Measurements from ENCODE around the gene BLVRA. TPM values are rescaled to one million over a fixed set of nuclear protein-coding genes. Genes with fewer than 3 reads are reported as not detected.
"Not testable (repeated sequence)": the region's sequence is repeated elsewhere in the genome, so short reads cannot be mapped to it uniquely, and the experiment has no call there.

BLVRA gene
- total RNA-seq, 1 experiment from 2014 or later, result 29.7 TPM

DNA sequence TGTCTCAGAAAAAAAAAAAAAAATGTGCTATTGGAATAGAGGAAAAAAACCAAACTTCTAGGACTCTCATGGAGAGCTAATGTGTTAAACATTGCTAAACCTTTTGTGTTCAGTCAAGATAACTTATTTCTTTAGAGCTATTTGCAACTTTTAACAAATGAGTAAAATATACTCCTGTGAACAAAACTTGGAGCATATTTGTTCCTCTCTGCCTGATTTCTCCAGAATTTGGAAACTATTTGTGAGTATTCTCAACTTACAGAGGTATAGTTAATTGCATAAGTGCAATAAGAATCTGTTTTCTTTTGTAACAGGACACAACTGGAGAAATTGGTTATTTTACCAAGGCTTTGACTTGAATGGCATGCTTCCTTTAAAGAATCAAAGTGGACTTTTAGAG, 72.4 kb downstream of the BLVRA start:
- H3K4me2 ChIP-seq (ENCODE audit: low read length); H2AFZ ChIP-seq (ENCODE audit: low read depth, low read length, poor library complexity, severe bottlenecking); POLR2A ChIA-PET; H3K79me2 ChIP-seq (ENCODE audit: insufficient read depth, low read length); H3K9me3 ChIP-seq (ENCODE audit: control insufficient read depth in 1 of 2, insufficient read depth in 1 of 2, low read depth in 1 of 2, low read length in 2 of 2); CTCF ChIA-PET; ATAC-seq; DNase-seq (ENCODE audit: low read depth, low spot score); H3K36me3 ChIP-seq (ENCODE audit: control insufficient read depth in 1 of 2, insufficient read depth in 2 of 2, low read length in 2 of 2); H4K20me1 ChIP-seq (ENCODE audit: insufficient read depth); H3K4me3 ChIP-seq (replicated peaks in 1 of 2; ENCODE audit: low read depth in 1 of 2, low read length in 2 of 2); BruUV-seq (replicated peaks); RAD21 ChIA-PET (ENCODE audit: low non-redundant PET in 1 of 2, low total read pairs in 2 of 2, uncharacterized antibody in 2 of 2, unreplicated experiment in 2 of 2); H3K27ac ChIP-seq (ENCODE audit: low read depth, low read length); H3K27me3 ChIP-seq (ENCODE audit: insufficient read depth, low read length); H3K9me2 ChIP-seq (ENCODE audit: insufficient read depth); H3K9ac ChIP-seq (ENCODE audit: low read length): not testable (repeated sequence)
- peaks cover 0 to 10% of the 10 kb centered on the region in 2 experiments; a peak in 2 of 4 replicates for H3K4me1 ChIP-seq (ENCODE audit: control insufficient read depth in 1 of 2, insufficient read depth in 2 of 2, low read length in 2 of 2)
- intact Hi-C loops (cut with micrococcal nuclease), result loop anchor here (10.0 kb wide), 1 partner anchor 566 kb away; no protein-coding TSS in a partner anchor

DNA sequence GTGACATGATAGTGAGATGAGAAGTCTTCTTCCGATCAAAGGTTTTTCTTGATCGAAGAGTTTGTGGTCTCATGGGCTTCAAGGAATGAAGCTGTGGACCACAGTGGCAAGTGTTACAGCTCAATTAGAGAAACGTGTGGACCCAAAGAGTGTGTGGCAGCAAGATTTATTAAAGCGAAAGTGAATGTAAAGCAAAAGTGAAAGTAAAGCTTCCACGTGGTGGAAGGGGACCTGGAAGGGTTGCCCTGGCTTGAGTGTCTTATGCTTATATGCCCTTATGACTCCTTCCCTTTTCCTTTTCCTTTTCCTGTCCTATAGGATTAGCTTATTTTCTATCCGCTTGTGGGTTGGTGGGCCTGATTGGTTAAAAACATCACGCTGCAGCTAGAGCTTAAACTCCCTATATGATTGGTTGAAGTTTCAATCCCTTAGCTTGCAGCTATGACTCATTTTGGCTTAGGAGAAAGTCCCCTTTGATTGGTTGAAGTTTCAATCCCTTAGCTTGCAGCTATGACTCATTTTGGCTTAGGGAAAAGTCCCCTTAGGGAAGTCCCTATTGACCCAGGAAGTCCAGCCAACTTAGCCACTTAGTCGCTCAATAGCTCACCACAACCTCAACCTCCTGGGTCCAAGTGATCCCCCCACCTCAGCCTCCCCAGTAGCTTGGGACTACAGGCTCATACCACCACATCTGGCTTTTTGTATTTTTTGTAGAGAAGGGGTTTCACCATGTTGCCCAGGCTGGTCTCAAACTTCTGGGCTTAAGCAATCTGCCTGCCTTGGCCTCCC, 76.2 kb downstream of the BLVRA start:
- Histone ChIP-seq H3K9ac (ENCODE audit: low read length) (no peak overlapping the region), H3K27me3 (ENCODE audit: insufficient read depth, low read length) (no peaks in the 10 kb centered on the region), H3K4me1 (ENCODE audit: control insufficient read depth in 1 of 2, insufficient read depth in 2 of 2, low read length in 2 of 2) (peaks cover 0 to 24% of the 10 kb centered on the region in 2 experiments; a peak in 2 of 4 replicates), H3K4me2 (ENCODE audit: low read length) (peak overlapping the region; percentile 41), H2AFZ (ENCODE audit: low read depth, low read length, poor library complexity, severe bottlenecking) (peak overlapping the region; percentile 60), H3K4me3 (replicated peaks in 1 of 2; ENCODE audit: low read depth in 1 of 2, low read length in 2 of 2) (no peak overlapping the region), H3K27ac (ENCODE audit: low read depth, low read length) (no peak overlapping the region), H3K79me2 (ENCODE audit: insufficient read depth, low read length) (no peaks in the 10 kb centered on the region), H3K9me2 (ENCODE audit: insufficient read depth) (no peaks in the 10 kb centered on the region), H3K9me3 (ENCODE audit: control insufficient read depth in 1 of 2, insufficient read depth in 1 of 2, low read depth in 1 of 2, low read length in 2 of 2) (no peaks in the 10 kb centered on the region), H4K20me1 (ENCODE audit: insufficient read depth) (no peaks in the 10 kb centered on the region), H3K36me3 (ENCODE audit: control insufficient read depth in 1 of 2, insufficient read depth in 2 of 2, low read length in 2 of 2) (no peaks in the 10 kb centered on the region)
- ChIA-PET RAD21 (ENCODE audit: low non-redundant PET in 1 of 2, low total read pairs in 2 of 2, uncharacterized antibody in 2 of 2, unreplicated experiment in 2 of 2) (no interaction called here), CTCF (interaction anchor here (1.0 kb wide), 1 partner anchor 252 kb away, joined by 5 read pairs; the partner anchor contains the start of gene STK17A), POLR2A (interaction anchor here (1.4 kb wide), 1 partner anchor 252 kb away, joined by 5 read pairs; the partner anchor contains the start of gene STK17A)
- DNase-seq (ENCODE audit: low read depth, low spot score) (no peak), ATAC-seq (no peak)
- intact Hi-C loops (cut with micrococcal nuclease), result loop anchor here (5.0 to 10.0 kb wide), 3 partner anchors 177 to 570 kb away; no protein-coding TSS in a partner anchor
- TF ChIP-seq FOSL1 (IDR thresholded peaks at IDR 0.05; ENCODE audit: low read depth) (peak; percentile 43; the same call in 1 of the 2 replicates), YY1 (IDR thresholded peaks at IDR 0.05; ENCODE audit: extremely low read depth, insufficient replicate concordance, low read depth, low read length) (no peak), POLR2AphosphoS5 (IDR thresholded peaks at IDR 0.05; ENCODE audit: low read depth, low read length) (no peak)
- no TSS peak for BruUV-seq (replicated peaks)

Measured in HCT116 (cell line).